ENCODE results near the gene RIMKLB.
"Not testable (repeated sequence)": the region's sequence is repeated elsewhere in the genome, so short reads cannot be mapped to it uniquely, and the experiment has no call there.

The RIMKLB gene

DNA sequence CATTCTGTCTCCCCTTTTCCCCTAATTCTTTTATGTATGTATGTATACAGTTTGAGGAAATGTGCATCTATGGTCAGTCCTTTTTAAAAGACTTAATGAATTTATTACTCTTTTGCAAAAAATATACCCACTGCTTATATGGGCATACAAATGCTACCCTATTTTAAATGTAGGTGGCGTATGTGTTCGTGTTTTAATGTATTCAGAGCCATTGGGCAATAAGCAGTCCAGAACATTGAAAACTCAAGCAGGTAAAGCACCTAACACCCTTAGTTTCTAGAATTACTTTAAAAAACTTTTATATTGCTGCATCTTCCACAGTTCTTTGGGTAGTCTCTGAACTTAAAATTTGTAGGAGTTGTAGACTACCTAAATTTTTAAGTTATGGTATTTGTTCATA, 82.1 kb downstream of the RIMKLB start:
- no peak for DNase-seq

DNA sequence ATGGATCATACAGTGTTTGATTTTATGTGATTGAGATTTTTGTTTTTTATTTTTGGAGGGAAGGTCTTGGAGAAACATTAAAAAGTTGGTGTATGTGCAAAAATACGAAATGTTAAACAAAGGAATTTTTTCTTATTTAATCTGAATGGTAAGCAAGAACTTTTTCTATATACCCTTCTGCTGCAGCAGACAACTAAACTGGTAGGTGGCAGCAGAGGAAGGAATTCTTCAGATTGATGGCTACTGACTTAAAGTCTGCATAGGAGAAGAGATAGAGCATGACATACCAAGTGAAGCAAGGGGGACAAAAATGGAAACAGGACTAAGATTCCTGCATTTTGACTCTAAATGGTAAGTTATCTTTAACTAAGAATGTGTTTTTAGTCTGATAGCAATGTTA, 82.6 kb downstream of the RIMKLB start:
- DNase-seq = no peak

DNA sequence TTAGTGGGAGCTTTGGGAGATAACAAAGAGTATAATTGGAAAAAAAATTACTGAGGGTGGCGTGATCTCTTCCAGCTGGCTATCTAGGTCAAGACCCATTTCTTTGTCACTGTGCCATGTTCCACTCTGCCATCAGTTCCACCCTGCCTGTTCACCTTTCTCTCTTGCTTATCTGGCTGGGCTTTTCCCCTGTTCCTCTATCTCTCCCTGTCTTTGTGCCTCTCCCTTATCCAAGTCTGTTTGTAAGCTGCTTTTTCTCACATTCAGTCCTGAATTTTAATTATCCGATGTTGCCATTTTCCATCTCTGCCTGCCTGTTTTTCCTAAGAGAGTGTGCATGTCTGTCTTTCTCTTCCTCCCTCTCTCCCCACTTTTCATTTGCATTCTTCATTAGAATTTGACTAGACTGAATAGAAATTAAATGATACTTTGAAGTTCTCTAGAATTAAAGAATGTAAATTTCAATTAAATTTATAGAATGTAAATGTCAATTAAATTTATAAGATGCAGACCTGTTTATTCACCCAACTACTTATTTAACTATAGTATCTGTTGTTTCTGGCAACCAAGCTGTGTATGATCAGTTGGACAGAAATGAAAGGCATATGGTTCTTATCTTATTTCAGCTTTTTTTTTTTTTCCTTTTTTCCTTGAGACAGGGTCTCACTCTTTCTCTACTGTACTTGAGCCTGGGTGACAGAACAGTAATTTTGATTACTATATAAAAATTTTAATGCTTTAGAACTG, 83.8 kb downstream of the RIMKLB start:
- DNase-seq = no peak

DNA sequence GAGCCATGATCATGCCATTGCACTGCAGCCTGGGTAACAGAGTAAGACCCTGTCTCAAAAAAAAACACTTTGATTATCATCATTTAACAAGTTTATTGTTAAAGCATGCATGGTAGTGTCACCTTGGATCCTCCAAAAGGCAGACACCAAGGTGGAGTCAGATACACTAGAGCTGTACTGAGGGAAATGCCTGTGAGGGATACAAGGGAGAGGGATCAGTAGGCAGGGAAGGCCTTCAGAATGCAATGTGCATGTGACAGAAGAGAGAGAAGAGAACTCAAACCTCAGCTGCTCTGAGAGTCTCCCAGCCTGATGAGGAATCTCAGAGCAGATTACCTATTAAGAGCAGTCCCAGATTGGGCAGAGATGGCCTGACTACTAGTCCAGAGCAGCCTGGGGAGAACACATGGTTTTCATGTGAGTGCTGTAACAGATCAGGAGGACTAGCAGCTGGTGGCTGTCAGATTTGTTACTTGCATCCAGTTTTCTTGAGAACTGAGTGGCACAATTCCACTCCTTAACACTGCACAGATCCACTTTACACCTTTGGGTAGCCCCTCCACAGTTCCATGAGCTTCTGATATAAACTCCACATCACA, 86.6 kb downstream of the RIMKLB start:
- DNase-seq = no peak

DNA sequence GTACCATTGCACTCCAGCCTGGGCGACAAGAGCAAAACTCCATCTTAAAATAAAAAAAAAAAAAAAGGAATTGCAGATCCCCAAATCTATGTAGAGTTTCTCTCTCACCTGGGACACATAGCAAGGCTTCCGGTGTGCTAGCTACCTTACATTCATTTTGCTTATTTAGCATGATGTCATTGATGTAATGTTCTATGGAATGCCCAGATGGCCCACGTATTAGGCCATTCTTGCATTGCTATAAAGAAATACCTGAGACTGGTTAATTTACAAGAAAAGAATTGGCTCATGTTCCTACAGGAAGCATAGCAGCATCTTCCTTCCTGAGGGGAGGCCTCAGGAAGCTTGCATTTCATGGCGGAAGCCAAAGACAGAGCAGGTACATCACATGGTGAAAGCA, 87.7 kb downstream of the RIMKLB start:
- no peak for DNase-seq

DNA sequence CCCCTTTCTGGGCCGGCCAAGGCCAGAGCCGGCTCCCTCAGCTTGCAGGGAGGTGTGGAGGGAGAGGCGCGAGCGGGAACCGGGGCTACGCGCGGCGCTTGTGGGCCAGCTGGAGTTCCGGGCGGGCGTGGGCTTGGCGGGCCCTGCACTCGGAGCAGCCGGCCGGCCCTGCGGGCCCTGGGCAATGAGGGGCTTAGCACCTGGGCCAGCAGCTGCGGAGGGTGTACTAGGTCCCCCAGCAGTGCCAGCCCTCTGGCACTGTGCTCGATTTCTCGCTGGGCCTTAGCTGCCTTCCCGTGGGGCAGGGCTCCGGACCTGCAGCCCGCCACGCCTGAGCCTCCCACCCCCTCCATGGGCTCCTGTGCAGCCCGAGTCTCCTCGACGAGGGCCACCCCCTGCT, 89.4 kb downstream of the RIMKLB start:
- DNase-seq = not testable (repeated sequence)

DNA sequence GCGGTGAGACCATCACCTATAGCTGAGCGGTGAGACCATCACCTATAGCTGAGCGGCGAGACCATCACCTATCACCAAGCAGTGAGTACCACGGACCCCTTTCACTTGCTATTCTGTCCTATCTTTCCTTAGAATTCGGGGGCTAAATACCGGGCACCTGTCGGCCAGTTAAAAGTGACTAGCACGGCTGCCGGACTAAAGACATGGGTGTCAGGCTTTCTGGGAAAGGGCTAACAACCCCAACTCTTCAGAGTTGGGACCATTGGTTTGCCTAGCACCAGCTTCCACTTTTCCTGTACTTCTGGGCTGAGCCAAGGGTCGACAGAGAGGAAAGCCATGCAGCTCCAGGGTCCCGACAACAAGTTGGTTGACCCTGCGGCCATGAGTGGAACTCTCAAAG, 90.9 kb downstream of the RIMKLB start:
- not testable (repeated sequence) for DNase-seq

DNA sequence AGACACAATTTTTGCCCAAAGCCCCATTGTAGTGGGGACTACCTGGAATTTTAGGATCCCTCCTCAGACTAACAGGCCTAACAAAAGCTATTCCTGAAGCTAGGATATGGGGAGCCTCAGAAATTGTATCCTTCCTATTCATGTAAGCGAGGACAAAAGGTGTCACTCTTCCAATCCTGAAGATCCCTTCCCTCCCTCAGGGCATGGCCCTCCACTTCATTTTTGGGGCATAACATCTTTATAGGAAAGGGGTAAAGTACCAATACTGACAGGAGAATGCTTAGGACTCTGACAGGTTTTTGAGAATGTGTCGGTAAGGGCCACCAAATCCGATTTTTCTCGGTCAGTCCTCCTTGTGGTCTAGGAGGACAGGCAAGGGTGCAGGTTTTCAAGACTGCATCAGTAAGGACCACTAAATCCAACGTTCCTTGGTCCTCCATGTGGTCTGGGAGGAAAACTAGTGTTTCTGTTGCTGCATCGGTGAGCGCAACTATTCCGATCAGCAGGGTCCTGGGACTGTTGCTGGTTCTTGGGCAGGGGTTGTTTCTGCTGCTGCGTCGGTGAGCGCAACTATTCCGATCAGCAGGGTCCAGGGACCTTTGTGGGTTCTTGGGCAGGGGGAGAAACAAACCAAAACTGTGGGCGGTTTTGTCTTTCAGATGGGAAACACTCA, 91.7 kb downstream of the RIMKLB start:
- DNase-seq = not testable (repeated sequence)

DNA sequence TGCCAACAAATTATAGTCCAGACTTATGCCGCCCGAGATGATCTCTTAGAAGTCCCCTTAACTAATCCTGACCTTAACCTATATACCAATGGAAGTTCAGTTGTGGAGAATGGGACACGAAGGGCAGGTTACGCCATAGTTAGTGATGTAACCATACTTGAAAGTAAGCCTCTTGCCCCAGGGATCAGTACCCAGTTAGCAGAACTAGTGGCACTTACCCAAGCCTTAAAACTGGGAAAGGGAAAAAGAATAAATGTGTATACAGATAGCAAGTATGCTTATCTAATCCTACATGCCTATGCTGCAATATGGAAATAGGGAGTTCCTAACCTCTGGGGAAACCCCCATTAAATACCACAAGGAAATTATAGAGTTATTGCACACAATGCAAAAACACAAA, 95.4 kb downstream of the RIMKLB start:
- not testable (repeated sequence) for DNase-seq

DNA sequence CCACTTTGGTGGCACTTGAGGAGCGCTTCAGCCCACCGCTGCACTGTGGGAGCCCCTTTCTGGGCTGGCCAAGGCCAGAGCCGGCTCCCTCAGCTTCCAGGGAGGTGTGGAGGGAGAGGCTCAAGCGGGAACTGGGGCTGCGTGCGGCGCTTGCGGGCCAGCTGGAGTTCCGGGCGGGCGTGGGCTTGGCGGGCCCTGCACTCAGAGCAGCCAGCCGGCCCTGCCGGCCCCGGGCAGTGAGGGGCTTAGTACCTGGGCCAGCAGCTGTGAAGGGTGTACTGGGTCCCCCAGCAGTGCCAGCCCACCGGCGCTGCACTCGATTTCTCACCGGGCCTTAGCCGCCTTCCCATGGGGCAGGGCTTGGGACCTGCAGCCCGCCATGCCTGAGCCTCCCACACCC, 96.8 kb downstream of the RIMKLB start:
- DNase-seq = not testable (repeated sequence)

DNA sequence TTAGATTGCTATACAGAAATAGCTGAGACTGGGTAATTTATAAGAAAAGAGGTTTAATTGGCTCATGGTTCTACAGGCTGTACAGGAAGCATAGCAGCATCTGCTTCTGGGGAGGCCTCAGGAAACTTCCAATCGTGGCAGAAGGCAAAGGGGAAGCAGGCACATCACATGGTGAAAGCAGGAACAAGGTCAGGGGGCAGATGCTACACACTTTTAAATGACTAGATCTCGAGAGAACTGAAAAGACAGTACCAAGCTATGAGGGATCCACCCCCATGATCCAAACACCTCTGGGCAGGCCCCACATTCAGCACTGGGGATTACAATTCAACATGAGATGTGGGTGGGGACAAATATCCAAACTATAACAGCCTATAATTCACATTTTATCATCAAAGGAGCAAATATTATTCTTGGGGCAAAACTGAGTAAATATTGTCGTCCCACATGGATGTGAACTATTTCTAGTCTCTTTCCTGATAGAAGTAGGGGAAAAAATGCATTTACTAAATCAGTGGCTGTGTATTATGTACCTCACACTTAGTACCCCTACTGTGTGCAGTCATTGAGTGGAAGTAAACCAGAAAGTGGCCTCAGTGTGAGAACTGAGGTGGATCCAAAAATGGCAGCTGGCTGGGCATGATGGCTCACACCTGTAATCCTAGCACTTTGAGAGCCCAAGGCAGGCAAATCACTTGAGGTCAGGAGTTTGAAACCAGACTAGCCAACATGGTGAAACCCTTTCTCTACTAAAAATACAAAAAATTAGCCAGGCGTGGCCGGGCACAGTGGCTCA, 99.2 kb downstream of the RIMKLB start:
- no peak for DNase-seq

DNA sequence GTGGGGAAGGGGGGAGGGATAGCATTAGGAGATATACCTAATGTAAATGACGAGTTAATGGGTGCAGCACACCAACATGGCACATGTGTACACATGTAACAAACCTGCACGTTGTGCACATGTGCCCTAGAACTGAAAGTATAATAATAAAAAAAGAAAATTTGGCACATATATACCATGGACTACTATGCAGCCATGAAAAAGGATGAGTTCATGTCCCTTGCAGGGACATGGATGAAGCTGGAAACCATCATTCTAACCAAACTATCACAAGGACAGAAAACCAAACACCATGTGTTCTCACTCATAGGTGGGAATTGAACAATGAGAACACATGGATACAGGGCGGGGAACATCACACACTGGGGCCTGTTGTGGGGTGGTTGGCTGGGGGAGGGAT, 103.4 kb downstream of the RIMKLB start:
- not testable (repeated sequence) for DNase-seq

DNA sequence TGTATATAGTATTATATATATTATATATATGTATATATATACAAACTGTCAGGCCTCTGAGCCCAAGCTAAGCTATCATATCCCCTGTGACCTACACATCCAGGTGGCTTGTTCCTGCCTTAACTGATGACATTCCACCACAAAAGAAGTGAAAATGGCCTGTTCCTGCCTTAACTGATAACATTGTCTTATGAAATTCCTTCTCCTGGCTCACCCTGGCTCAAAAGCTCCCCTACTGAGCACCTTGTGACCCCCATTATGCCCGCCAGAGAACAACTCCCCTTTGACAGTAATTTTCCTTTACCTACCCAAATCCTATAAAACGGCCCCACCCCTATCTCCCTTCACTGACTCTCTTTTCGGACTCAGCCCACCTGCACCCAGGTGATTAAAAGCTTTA, 107.0 kb downstream of the RIMKLB start:
- DNase-seq = not testable (repeated sequence)

DNA sequence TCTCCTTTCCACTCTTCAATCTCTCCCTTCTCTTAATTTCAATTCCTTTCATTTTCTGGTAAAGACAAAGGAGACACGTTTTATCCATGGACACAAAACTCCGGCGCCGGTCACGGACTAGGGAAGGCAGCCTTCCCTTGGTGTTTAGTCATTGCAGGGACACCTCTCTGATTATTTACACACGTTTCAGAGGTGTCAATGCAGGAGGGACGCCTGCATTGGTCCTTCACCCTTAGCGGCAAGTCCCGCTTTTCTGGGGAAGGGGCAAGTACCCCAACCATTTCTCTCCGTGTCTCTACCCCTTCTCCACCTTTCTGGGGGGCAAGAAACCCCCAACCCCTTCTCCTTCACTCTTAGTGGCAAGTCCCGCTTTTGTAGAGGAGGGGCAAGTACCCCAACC, 107.7 kb downstream of the RIMKLB start:
- DNase-seq = not testable (repeated sequence)

DNA sequence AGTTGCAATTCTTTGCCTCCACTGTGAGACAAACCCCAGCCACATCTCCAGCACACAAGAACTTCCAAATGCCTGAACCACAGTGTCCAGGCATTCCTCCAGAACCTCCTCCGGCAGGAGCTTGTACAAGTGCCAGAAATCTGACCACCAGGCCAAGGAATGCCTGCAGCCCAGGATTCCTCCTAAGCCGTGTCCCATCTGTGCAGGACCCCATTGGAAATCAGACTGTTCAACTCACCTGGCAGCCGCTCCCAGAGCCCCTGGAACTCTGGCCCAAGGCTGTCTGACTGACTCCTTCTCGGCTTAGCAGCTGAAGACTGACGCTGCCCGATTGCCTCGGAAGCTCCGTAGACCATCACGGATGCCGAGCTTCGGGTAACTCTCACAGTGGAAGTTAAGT, 109.3 kb downstream of the RIMKLB start:
- DNase-seq = not testable (repeated sequence)

DNA sequence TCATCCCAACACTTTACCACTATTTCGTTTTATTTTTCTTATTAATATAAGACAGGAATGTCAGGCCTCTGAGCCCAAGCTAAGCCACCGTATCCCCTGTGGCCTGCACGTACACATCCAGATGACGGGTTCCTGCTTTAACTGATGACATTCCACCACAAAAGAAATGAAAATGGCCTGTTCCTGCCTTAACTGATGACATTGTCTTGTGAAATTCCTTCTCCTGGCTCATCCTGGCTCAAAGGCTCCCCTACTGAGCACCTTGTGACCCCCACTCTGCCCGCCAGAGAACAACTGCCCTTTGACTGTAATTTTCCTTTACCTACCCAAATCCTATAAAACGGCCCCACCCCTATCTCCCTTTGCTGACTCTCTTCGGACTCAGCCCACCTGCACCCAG, 112.3 kb downstream of the RIMKLB start:
- not testable (repeated sequence) for DNase-seq

DNA sequence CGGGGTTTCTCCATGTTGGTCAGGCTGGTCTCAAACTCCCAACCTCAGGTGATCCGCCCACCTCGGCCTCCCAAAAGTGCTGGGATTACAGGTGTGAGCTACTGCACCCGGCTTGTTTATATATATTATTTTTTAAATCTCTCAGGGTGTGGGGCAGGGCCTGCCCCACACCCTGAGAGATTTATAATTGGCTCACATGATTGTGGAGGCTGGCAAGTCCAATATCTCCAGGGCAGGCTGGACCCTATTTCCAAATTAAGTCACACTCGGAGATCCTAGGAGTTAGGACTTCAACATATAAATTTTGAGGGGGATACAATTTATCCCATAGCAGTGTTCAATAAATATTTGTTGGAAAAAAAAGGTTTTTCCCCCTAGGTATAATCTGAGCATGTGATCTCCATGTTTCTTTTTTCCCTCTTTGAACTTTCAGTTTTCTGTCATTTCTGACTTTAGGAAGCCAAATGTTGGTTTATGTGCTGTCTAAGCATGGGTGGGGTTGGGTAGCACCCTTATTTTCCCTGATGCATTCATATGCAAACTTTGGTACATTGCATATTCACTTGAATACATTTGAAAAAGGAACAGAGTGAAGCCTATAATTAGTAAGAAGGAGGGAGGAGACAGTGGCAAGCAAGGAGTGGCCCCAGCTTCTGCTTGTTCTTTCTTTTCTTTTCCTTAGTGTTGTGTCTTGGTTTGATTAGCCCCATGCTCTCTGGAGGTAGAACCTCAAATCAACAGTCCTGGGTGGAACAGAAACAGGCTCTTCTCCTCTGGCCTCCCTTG, 116.0 kb downstream of the RIMKLB start:
- DNase-seq = no peak

DNA sequence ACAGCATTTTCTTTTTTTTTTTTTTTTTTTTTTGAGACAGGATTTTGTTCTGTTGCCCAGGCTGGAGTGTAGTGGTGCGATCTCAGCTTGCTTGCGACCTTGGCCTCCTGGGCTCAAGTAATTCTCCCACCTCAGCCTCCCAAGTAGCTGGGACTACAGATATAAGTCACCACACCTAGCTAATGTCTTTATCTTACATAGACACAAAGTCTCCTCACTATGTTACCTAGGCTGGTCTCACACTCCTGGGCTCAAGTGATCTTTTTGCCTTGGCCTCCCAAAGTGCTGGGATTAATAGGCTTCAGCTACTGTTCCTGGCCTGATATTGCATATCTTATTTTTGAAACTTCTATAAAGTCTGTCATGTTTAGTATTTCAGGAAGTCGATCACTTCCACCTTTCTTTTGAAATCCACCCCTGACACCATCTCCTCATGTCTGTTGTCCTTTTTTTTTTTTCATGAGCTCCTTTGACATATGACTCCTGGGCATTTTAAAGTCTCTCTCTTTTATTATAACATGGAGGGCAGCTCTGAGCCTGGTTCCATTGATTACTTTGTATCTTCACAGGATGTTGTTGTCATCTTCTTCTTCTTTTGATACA, 118.8 kb downstream of the RIMKLB start:
- DNase-seq = no peak

DNA sequence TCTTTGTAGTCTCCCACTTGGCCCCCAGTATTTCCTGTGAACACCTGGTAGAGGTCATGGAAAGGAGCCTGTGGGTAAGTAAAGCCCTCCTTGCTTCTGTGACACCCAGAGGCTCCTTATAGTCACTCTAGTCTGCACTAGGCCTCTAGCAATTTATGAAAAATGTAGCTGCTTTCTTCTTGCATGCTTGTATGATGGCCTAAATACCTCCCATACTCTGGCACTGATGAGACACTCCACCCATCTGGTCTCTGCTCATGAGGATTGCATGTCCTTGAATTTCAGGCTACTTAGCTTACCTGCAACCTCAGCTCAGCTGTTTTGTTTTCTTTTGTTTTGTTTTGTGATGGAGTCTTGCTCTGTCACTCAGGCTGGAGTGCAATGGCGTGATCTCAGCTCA, 120.1 kb downstream of the RIMKLB start:
- no peak for DNase-seq

DNA sequence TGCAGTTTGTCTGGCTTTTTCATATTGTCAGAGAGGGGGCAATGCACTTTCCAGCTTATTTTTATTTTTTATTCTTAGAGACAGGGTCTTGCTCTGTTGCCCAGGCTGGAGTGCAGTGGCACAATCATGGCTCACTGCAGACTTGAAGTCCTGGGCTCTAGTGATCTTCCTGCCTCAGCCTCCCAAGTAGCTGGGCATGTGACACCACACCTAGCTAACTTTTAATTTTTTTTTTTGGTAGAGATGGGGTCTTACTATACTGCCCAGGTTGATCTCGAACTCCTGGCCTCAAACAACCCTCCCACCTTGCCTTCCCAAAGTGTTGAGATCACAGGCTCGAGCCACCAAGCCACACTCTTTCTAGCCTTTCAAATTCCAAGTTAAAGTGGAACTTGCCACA, 120.7 kb downstream of the RIMKLB start:
- no peak for DNase-seq

DNA sequence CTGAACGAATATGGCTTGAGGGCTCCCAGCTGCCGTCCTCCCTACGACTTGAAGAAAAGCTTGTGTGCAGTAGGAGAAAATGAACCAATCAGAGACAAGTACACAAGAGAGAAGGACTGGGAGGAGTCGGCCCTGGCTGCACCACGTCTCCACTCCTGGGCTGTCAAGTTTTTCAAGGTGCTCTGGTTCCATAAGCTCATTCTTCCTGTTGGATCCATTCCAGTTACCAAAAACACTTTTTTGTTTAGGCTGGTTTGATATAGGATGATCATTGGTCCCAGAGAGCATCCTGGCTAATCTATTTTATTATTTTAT, 121.8 kb downstream of the RIMKLB start:
- DNase-seq = no peak

DNA sequence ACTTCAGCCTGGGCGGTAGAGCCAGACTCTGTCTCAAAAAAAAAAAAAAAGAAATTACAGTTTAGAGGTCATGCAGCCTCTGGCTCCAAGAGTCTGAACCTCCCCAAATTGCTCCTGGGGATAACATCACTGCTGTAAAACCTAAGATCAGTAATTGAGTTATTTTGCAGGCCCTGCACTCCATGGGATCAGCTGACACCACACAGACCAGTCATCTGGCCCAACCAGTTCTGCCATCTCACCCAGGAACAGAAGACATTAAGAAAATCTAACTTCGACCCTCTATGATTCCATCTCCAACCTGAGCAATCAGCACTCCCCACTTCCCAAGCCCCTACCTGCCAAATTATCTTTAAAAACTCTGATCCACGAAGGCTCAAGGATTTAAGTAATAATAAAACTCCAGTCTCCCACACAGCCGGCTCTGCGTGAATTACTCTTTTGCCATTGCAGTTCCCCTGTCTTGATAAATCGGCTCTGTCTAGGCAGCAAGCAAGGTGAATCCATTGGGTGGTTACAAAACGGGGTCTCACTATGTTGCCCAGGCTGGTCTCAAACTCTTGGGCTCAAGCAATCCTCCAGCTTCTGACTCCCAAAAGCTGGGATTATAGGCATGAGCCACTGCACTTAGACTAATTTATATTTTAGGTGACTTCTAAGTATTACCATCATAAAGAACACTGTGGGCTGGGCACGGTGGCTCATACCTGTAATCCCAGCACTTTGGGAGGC, 123.1 kb downstream of the RIMKLB start:
- DNase-seq = not testable (repeated sequence)

Measured in DMS79 (cell line).